Stimulated activated CD8-positive, alpha-beta memory T cell treated with anti-CD3 and anti-CD28 coated beads, Interleukin-4, amount 100 ng/mL, for 24 hours (primary cell): ENCODE measurements around the gene PRR14.
A peak's percentile ranks its signal among the peaks of the same experiment; 100 is the strongest.
"Not testable (repeated sequence)": the region's sequence is repeated elsewhere in the genome, so short reads cannot be mapped to it uniquely, and the experiment has no call there.

Experiments
- DNase-seq: peaks from one replicate; pipeline ENCODE4 v3.0.0-alpha.2; 2020; ENCODE audit warnings: low read depth

Gene PRR14

DNA sequence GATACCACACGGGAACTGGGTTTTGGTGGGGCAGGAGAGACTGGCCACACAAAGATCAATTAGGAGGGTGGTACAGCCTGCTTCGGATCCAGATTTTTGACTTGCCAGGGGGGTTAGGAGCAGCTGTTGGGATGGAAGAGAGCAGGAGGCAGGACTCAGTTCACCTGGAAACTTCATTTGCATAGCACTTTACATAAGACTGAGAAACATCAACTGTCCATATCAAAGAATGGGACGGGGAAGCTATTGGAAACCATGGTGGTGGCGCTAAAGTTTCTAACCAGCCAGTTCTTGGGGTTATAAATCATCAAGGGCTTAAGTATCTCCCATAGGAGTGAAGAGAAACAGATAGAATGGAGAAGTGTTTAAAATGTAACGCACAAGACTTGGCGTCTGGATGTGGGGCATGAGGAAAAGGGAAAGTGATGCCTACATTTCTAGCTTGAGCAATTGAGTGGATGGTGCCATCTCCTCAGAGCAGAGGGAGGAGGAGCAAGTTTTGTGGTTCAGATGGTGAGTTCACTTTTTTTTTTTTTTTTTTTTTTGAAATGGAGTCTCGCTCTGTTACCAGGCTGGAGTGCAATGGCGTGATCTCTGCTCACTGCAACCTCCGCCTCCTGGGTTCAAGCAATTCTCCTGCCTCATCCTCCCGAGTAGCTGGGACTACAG, 41.8 kb downstream of the PRR14 start:
- DNase-seq, result no peak

DNA sequence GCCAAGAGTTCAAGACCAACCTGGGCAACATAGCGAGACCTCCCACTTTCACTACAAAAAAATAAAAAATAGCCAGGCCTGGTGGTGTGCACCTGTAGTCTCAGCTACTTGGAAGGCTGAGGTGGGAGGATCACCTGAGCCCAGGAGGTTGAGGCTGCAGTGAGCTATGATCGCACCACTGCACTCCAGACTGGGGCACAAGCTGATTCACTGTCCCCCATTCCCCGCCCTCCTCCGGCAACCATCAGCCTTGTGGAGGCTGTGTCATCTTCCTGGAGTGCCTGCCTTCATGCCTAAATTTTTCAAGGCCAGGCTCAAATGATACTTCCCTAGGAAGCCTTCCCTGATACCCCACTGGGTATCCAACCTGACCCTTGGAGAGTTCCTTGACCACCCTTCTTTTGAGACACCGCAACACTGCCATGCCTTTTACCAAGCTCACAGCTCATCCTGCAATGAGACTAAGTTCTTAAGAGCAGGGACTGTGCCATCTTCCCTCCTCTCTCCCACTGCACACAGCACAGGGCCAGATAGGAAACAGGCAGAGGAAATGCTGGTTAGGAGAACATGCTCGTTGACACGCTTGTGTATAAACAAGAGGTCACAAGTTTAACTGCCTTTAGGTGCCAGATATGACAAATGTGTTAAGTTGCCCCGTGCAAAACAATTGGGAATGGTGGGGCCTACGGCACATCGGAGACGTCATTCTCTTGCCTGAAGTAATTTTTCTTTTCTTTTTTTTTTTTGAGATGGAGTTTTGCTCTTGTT, 44.4 kb downstream of the PRR14 start:
- no peak for DNase-seq

DNA sequence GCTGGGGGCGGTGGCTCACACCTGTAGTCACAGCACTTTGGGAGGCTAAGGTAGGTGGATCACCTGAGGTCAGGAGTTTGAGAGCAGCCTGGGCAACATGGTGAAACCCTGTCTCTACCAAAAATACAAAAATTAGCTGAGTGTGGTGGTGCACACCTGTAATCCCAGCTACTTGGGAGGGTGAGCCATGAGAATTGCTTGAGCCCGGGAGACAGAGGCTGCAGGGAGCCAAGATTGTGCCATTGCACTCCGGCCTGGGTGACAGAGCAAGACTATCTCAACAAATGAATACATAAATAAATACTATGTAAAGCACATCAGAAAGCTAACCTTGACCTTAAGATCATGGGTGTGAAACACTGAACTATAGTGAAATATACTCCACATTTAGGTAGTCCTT, 45.9 kb downstream of the PRR14 start:
- not testable (repeated sequence) for DNase-seq

DNA sequence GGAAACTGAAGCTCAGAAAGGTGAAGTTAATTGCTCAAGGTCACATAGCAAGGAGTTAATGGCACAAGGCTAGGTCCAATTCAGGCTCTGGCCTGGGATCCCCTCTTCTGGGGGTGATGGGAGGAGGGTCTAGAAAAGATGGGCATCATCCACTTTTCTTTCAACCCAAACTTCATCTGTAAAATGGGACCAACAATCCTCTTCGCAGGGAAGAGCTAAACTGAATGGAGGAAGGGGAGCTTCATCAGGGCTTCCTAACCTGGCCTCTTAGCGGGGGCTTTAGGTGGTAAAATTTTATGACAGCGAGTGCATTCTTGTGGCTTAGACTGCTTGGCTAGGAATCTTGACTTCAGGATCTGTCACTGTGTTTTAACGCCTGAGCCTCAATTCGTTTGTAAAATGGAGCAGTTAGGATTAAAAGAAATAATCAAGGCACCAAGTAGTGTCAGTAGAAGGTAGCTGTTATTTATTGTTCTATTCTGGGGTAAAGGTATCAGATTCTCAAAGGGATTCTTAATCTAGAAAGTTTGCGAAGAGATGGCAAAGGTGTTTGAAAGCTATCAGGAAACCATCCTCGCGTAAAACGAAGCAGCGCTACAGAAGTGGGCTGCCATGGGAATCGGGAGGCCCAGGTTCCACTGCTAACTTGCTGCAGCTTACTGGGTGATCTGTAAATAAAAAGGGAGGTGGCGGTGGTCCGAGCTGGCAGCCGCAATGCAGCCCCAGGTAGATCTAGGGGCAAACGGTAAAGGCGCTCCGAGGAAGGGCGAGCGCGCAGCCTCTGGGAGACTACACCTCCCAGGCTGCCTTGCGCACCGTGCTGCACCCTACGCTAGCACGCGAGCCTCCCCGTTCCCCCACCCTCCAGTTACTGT, 46.7 kb downstream of the PRR14 start:
- no peak for DNase-seq

DNA sequence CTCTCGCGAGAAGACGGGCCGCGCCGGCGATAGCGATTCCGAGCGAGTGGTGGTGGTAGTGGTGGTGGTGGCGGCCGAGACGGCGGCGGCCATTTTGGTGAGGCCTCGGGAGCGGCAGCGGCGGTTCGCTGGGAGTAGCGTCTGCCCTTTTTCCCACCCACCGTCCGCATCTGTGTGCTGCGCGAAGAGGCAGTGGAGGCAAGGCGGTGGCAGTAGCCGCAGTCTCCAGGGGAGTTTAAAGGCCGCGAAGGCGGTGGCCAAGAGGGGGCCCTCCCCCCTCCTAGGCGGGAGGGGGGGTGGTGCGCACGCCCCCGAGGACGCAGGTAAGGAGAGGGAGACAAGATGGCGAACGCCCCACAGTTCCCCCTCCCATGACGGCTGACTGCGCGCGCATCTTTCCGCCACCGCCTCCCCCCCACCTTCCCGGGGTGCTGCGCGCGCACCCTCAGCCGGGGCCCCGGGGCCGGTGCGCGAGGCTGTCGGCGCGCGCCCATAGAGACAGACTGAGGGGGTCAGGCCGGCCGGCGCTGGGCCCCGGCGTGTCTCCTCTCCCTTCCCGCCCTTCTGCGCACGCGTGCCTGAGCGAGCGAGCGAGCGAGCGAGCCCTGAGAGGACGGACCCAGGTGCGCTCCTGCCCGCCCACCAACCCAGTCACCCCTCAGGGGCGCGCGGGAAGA, 47.5 kb downstream of the PRR14 start:
- peak; percentile 98 for DNase-seq

DNA sequence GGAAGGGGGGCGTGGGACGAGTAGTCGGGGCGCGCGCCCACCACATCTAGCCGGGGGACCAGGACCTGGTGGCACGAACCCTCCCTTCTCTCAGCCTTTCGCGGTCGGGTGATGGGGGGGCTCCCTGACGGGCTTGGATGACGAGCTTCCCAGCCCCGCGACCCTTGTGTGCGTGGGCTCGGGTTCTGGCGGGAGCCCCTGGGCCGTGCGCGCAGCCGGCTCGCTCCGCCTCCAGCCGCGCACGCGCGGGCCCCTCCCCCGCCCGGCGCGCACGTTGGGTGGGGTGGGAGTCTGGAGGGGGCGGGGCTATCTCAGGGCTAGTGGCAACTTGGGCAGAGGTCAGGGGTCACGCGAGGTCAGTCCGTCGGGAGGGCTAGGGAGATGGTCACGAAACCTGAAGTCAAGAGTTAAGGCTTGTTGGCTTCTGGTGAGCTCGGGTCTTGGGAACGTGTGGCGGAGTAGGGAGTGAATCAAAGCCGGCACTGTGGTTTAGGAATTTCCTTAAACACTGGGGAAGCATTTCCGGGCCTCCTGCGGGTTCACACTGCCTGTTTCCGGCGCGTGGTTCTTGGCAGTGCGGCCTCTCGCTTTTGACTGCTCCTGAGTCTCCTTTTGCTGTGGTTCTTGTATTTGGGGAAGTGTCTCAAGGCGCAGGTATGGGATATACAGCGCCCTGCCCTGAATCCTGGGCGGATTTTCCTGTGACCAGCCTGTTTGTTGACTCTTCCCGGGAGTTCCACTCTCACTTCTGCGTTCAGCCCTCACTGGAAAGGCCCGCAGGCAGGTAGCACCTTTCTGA, 48.3 kb downstream of the PRR14 start, which contains the start of gene SRCAP:
Gene SRCAP, plus strand, starts transcription at position 356 of the 799 bp plus-strand sequence. CDS start 1,654 bp downstream, outside the sequence.
- peak; percentile 82 for DNase-seq

DNA sequence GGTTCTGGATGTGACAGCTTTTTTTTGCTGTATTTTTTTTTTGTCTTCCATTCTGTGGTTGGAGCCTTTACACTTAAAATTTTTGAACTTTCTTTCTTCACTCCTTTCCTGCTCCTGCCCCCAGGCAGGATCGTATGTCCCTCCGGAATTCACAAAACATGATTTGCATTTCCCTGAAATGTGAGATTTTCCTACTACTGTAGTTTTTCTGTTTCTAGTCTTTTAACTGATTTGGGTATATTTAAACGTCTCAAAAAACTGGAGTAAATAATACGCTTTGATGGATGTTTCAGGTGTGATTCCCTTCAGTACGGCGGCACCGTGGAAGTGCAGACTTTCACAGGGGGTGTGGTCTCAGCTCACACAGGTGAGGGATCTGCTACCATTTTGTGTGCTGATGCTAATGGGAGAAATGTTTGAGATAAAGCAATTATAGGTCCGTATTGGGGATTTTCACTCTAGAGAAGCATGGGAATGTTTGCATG, 48.9 kb downstream of the PRR14 start:
- no peak for DNase-seq

DNA sequence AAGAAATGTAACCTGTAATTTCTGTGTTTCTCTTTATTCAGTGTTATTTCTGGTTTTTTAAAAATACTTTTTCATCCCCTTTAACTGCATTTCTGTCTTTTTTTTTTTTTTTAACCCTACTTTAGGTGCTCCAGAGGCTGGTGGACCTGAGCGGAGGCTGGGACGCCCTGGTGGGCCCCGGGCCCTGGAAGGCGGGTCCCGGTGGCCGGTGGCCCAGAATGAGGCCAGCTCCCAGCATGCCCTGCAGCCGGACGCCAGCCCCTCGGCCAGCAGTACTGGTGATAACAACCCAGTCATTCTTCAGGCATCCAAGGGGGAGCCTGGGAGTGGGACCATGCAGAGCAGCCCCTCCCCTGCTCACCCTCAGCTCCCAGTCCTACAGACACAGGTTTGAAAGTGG, 49.7 kb downstream of the PRR14 start:
- no peak for DNase-seq

DNA sequence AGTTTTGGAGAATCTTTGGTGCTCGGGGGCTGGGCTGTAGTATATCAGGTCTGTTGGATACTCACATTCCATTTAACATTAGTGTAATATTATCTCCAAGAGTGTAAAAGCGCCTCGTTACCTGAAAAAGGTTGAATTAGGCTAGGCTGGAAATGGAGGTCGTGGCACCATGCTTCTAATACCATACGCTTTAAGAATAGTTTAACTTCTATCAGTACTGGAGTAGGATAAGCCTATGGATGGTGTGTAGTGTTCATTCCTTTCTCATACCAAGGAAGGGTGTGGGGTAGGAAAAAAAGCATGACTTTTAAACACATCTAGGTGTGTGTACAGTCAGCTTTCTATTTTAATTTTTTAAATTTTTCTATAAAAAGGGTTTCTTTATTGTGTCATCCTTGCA, 50.2 kb downstream of the PRR14 start:
- DNase-seq, result no peak

DNA sequence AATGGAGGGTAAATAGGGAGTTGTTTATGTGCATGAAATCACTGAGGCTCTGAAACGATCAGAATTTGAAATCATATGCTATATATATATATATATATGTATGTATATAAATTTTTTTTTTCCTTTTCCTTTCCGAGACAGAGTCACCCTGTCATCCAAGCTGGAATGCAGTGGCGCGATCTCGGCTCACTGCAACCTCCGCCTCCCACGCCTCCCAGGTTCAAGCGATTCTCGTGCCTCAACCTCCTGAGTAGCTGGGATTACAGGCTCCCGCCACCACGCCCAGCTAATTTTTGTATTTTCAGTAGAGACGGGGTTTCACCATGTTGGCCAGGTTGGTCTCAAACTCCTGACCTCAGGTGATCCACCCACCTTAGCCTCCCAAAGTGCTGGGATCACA, 52.3 kb downstream of the PRR14 start:
- not testable (repeated sequence) for DNase-seq

DNA sequence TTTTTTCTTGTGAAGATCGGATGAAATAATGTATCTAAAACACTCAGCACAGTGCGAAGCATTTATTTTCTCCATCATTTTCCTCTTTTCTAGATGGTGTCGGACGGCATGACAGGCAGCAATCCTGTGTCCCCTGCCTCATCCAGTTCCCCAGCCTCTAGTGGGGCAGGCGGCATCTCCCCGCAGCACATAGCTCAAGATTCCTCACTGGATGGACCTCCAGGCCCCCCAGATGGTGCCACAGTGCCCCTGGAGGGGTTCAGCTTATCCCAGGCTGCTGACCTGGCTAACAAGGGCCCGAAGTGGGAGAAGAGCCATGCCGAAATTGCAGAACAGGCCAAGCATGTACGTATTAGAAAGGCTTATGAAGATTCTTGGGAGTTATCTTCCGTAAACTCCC, 53.2 kb downstream of the PRR14 start:
- DNase-seq, result no peak
